H1 (cell line): ENCODE results near the gene AP3D1. TPM values are rescaled to one million over a fixed set of nuclear protein-coding genes. Genes with fewer than 3 reads are reported as not detected.

Source experiments
- CTCF ChIA-PET: fragments of 300-600 bp; sonication (Branson Sonifier 250); formaldehyde crosslinking; loops from one replicate; lab custom pipeline; 2021; ENCODE audit not compliant: partially characterized antibody; lab: Charles Lee
- POLR2A ChIA-PET: fragments of 300-600 bp; sonication (Branson Sonifier 250); formaldehyde crosslinking; loops from one replicate; lab custom pipeline; 2021; ENCODE audit warnings: inconsistent platforms; ENCODE audit not compliant: partially characterized antibody; lab: Charles Lee
- DNase-seq, 2 experiments: peaks; one replicate each; pipeline versions ENCODE4 v3.0.0 to v3.0.0-alpha.2; 2010 to 2022; ENCODE audit warnings: low spot score in 2 of 2, low read depth in 1 of 2, mixed read lengths in 1 of 2
- FAIRE-seq: peaks from 2 replicates; lab custom pipeline; 2011; peaks lifted over from hg19 to GRCh38; lab: Jason Lieb, UNC
- H2AFZ ChIP-seq: 2 replicates; pipeline ENCODE4 v1.8.1; 2012; ENCODE audit warnings: low read length, inconsistent platforms
- H2AK5ac ChIP-seq: 2 replicates; pipeline ENCODE4 v1.6.1; 2013; ENCODE audit warnings: low read depth, low read length
- H2BK120ac ChIP-seq: replicated peaks from 2 replicates; pipeline ENCODE3; 2013; ENCODE audit warnings: low read depth, low read length, inconsistent platforms
- H2BK12ac ChIP-seq: 2 replicates; pipeline ENCODE4 v1.6.1; 2013; ENCODE audit warnings: low read depth, low read length
- H2BK15ac ChIP-seq: 2 replicates; pipeline ENCODE4 v1.6.1; 2013; ENCODE audit warnings: low read length
- H2BK20ac ChIP-seq: 2 replicates; pipeline ENCODE4 v1.6.1; 2013; ENCODE audit warnings: low read length
- H2BK5ac ChIP-seq: 2 replicates; pipeline ENCODE4 v1.6.1; 2013; ENCODE audit warnings: low read depth, low read length
- H3K14ac ChIP-seq: 2 replicates; pipeline ENCODE4 v1.6.1; 2013; ENCODE audit warnings: inconsistent platforms; ENCODE audit not compliant: insufficient read length
- H3K18ac ChIP-seq: 2 replicates; pipeline ENCODE4 v1.6.1; 2013; ENCODE audit warnings: low read length; ENCODE audit errors: extremely low read depth
- H3K23ac ChIP-seq: 2 replicates; pipeline ENCODE4 v1.6.1; 2013; ENCODE audit warnings: inconsistent platforms; ENCODE audit not compliant: insufficient read length
- H3K23me2 ChIP-seq: 2 replicates; pipeline ENCODE4 v1.6.1; 2013; ENCODE audit warnings: low read depth, low read length
- H3K27ac ChIP-seq: 2 replicates; pipeline ENCODE4 v1.6.1; 2011; ENCODE audit warnings: low read depth, low read length, inconsistent platforms
- H3K27me3 ChIP-seq, 4 experiments: replicated peaks in 1 of 4; 1 replicate in 1 of 4; 2 replicates in 3 of 4; pipeline versions ENCODE4 v1.6.1 to v1.8.1; 2011 to 2013; ENCODE audit warnings: low read length in 3 of 4, mild to moderate bottlenecking in 3 of 4, inconsistent platforms in 2 of 4, mixed read lengths in 2 of 4, moderate library complexity in 1 of 4; ENCODE audit not compliant: control insufficient read depth in 3 of 4, insufficient read depth in 3 of 4; ENCODE audit errors: extremely low read depth in 1 of 4
- H3K36me3 ChIP-seq, 4 experiments: 2 replicates each; pipeline versions ENCODE4 v1.6.1 to v1.8.1; 2011 to 2013; ENCODE audit warnings: mild to moderate bottlenecking in 4 of 4, low read length in 3 of 4, moderate library complexity in 2 of 4, control low read depth in 1 of 4, inconsistent platforms in 1 of 4; ENCODE audit not compliant: insufficient read depth in 4 of 4, control insufficient read depth in 2 of 4
- H3K4ac ChIP-seq: replicated peaks from 2 replicates; pipeline ENCODE3; 2013; ENCODE audit warnings: low read length, low read depth, mixed read lengths, inconsistent platforms; ENCODE audit not compliant: insufficient read length
- H3K4me1 ChIP-seq, 4 experiments: replicated peaks in 1 of 4; 1 replicate in 1 of 4; 2 replicates in 3 of 4; pipeline versions ENCODE4 v1.6.1 to v1.8.1; 2011 to 2013; ENCODE audit warnings: low read length in 3 of 4, inconsistent platforms in 2 of 4, mixed read lengths in 1 of 4; ENCODE audit not compliant: insufficient read depth in 4 of 4, control insufficient read depth in 3 of 4
- H3K4me2 ChIP-seq, 2 experiments: 2 replicates each; pipeline versions ENCODE4 v1.6.1 to v1.8.1; 2011 to 2013; ENCODE audit warnings: low read depth in 2 of 2, low read length in 2 of 2, control low read depth in 1 of 2, inconsistent platforms in 1 of 2, mild to moderate bottlenecking in 1 of 2; ENCODE audit not compliant: insufficient read depth in 1 of 2
- H3K4me3 ChIP-seq, 4 experiments: fragments of 200-600, 300-600 bp in 1 of 4; sonication (generic), shearing (Covaris generic), sonication (Bioruptor Twin) in 1 of 4; 2 replicates each; pipeline versions ENCODE4 v1.5.1 to v1.8.1; 2011 to 2016; ENCODE audit warnings: low read length in 4 of 4, low read depth in 3 of 4, control low read depth in 2 of 4, inconsistent platforms in 2 of 4, mild to moderate bottlenecking in 2 of 4, mixed read lengths in 1 of 4, moderate library complexity in 1 of 4; ENCODE audit not compliant: insufficient read depth in 2 of 4; ENCODE audit errors: extremely low read depth in 1 of 4
- H3K56ac ChIP-seq: replicated peaks from 2 replicates; pipeline ENCODE3; 2013; ENCODE audit warnings: low read depth, mild to moderate bottlenecking, mixed read lengths, low read length, inconsistent platforms; ENCODE audit not compliant: insufficient read length
- H3K79me1 ChIP-seq: 2 replicates; pipeline ENCODE4 v1.6.1; 2013; ENCODE audit warnings: low read depth, low read length, control low read depth
- H3K79me2 ChIP-seq, 2 experiments: 2 replicates each; pipeline versions ENCODE4 v1.6.1 to v1.8.1; 2012 to 2013; ENCODE audit warnings: low read length in 2 of 2, mild to moderate bottlenecking in 2 of 2, inconsistent platforms in 1 of 2; ENCODE audit not compliant: insufficient read depth in 2 of 2, control insufficient read depth in 1 of 2
- H3K9ac ChIP-seq, 4 experiments: replicated peaks in 1 of 4; 1 replicate in 1 of 4; 2 replicates in 3 of 4; pipeline versions ENCODE4 v1.6.1 to v1.8.1; 2011 to 2013; ENCODE audit warnings: low read depth in 3 of 4, low read length in 3 of 4, control low read depth in 2 of 4, mild to moderate bottlenecking in 2 of 4, moderate library complexity in 2 of 4, inconsistent platforms in 1 of 4; ENCODE audit errors: extremely low read depth in 1 of 4
- H3K9me3 ChIP-seq, 2 experiments: 2 replicates each; pipeline versions ENCODE4 v1.6.1 to v1.8.1; 2012 to 2013; ENCODE audit warnings: mild to moderate bottlenecking in 2 of 2, moderate library complexity in 2 of 2, control low read depth in 1 of 2, inconsistent platforms in 1 of 2, low read depth in 1 of 2, low read length in 1 of 2, mixed read lengths in 1 of 2; ENCODE audit not compliant: insufficient read depth in 2 of 2
- H4K20me1 ChIP-seq, 2 experiments: replicated peaks in 1 of 2; 2 replicates each; pipeline versions ENCODE3 to v1.8.1; 2011 to 2013; ENCODE audit warnings: inconsistent platforms in 2 of 2, low read length in 2 of 2, mild to moderate bottlenecking in 1 of 2; ENCODE audit not compliant: insufficient read depth in 2 of 2, control insufficient read depth in 1 of 2
- H4K5ac ChIP-seq: 2 replicates; pipeline ENCODE4 v1.6.1; 2013; ENCODE audit warnings: low read length, low read depth, mixed read lengths, inconsistent platforms; ENCODE audit not compliant: insufficient read length
- H4K8ac ChIP-seq: 2 replicates; pipeline ENCODE4 v1.8.0; 2013; ENCODE audit warnings: mild to moderate bottlenecking, moderate library complexity, low read length, inconsistent platforms; ENCODE audit not compliant: insufficient read depth; ENCODE audit errors: extremely low read depth
- H4K91ac ChIP-seq: replicated peaks from 2 replicates; pipeline ENCODE3; 2013; ENCODE audit warnings: low read length, mixed read lengths, inconsistent platforms; ENCODE audit not compliant: insufficient read length
- CBX5 ChIP-seq: fragments of 300-800, 300-1000 bp; sonication (generic); IDR thresholded peaks from 2 replicates; pipeline ENCODE4 v1.7.1; 2016; ENCODE audit warnings: antibody characterized with exemption, low read length, low read depth
- CHD2 ChIP-seq: IDR thresholded peaks from 2 replicates; pipeline ENCODE4 v1.6.1; 2012; ENCODE audit warnings: low read length, improper control_type of control experiment
- CREB1 ChIP-seq: IDR thresholded peaks from 2 replicates; pipeline ENCODE4 v1.6.1; 2012; ENCODE audit warnings: inconsistent platforms
- EZH2 ChIP-seq: fragments of 200-600 bp; sonication (generic); IDR thresholded peaks from 2 replicates; pipeline ENCODE4 v1.7.1; 2012; ENCODE audit warnings: low read depth, mild to moderate bottlenecking, moderate library complexity, low read length, inconsistent platforms; ENCODE audit not compliant: severe bottlenecking
- GTF2F1 ChIP-seq: IDR thresholded peaks from 2 replicates; pipeline ENCODE4 v1.6.1; 2012; ENCODE audit warnings: low read depth, low read length, improper control_type of control experiment, borderline replicate concordance
- HDAC2 ChIP-seq, 2 experiments: fragments of 300-600 bp in 1 of 2; sonication (generic) in 1 of 2; IDR thresholded peaks; 2 replicates each; pipeline ENCODE4 v1.6.1; 2011 to 2012; ENCODE audit warnings: low read depth in 2 of 2, low read length in 2 of 2, mild to moderate bottlenecking in 2 of 2, moderate library complexity in 2 of 2, borderline replicate concordance in 1 of 2, inconsistent platforms in 1 of 2
- POU5F1 ChIP-seq: IDR thresholded peaks from 2 replicates; pipeline ENCODE4 v1.6.1; 2011; ENCODE audit warnings: low read depth, mild to moderate bottlenecking, low read length, moderate library complexity
- RBBP5 ChIP-seq: IDR thresholded peaks from 2 replicates; pipeline ENCODE4 v1.7.1; 2012; ENCODE audit warnings: low read depth, mild to moderate bottlenecking, inconsistent platforms, low read length, moderate library complexity, borderline replicate concordance
- RFX5 ChIP-seq: IDR thresholded peaks from 2 replicates; pipeline ENCODE4 v1.6.1; 2011; ENCODE audit warnings: low read depth, low read length, improper control_type of control experiment, borderline replicate concordance
- RXRA ChIP-seq: IDR thresholded peaks from 2 replicates; pipeline ENCODE4 v1.6.1; 2011; ENCODE audit warnings: low read depth, mild to moderate bottlenecking, low read length, moderate library complexity; ENCODE audit not compliant: insufficient read depth
- SP2 ChIP-seq: IDR thresholded peaks from 2 replicates; pipeline ENCODE4 v1.6.1; 2012; ENCODE audit warnings: mild to moderate bottlenecking, low read length, inconsistent platforms
- WGBS, 2 experiments: shearing (Covaris generic) in 1 of 2; methylation state at CpG; one replicate each; pipeline versions ENCODE4 v1.1.6 to v1.1.7; 2013 to 2015; ENCODE audit warnings: low lambda C conversion rate in 2 of 2, mixed read lengths in 2 of 2, inconsistent platforms in 1 of 2, low coverage in 1 of 2, missing lambda C conversion rate in 1 of 2; ENCODE audit not compliant: insufficient replicate concordance in 2 of 2, insufficient coverage in 1 of 2, insufficient read length in 1 of 2; ENCODE audit errors: extremely low coverage in 1 of 2, missing lambda C conversion rate in 1 of 2; 5-methylcytosine and 5-hydroxymethylcytosine counted together
- polyA plus RNA-seq, 7 experiments: library from polyadenylated mRNA; depleted of rRNA in 3 of 7; stranded (reverse) in 5 of 7; unstranded in 2 of 7; fragments of >200 nt in 5 of 7; fragments of 200-250 nt in 2 of 7; gene quantifications; 1 replicate in 5 of 7; 2 replicates in 1 of 7; 4 replicates in 1 of 7; pipeline versions ENCODE4 v1.2.1 to v1.2.3, GENCODE V29; 2011 to 2013; ENCODE audit warnings: missing spikeins in 2 of 7, mixed read lengths in 2 of 7
- total RNA-seq: library from RNA; stranded (reverse); fragmentation: NEBNext Ultra II Directional; extraction: Animal tissue kit (Norgen Biotek cat#: 25700); gene quantifications from 2 replicates; pipeline ENCODE4 v1.2.1, GENCODE V29; 2021
- TF ChIP-seq, protein P1 (sequence below): IDR thresholded peaks from 2 replicates; pipeline ENCODE4 v1.6.1; 2012; ENCODE audit warnings: inconsistent platforms
- TF ChIP-seq, protein P2 (sequence below): IDR thresholded peaks from 2 replicates; pipeline ENCODE4 v1.6.1; 2012; ENCODE audit warnings: inconsistent platforms

AP3D1 gene
- total and polyA plus RNA-seq, 2 of the 8 experiments (the other 6 are each of a cell fraction or from before 2014, with no cell fraction given): 161 to 174 TPM

DNA sequence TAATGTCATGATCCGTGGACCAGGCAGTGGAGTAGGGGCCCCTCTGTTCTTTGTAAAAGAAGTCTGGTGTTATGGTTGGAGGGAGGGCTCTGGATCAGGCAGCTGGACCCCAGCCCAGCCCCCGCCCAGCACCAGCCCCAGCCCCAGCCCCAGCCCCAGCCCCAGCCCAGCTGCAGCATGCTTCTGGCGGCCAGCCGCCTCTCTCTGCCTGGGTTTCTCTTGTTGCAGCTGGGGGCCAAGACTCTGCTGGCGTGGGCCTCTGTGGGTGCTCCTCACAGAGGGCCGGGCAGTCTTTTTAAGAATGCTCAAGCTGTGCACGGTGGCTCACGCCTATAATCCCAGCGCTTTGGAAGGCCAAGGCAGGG is 30.2 kb upstream of the AP3D1 start:
- Histone ChIP-seq H3K27me3 (no peaks in the 10 kb centered on the region), H4K91ac (no peak overlapping the region), H3K14ac (no peak overlapping the region), H3K4me1 (no peaks in the 10 kb centered on the region; a peak in 1 of 7 replicates), H2BK15ac (no peak overlapping the region), H3K18ac (no peak overlapping the region), H2BK120ac (no peak overlapping the region), H4K20me1 (peaks cover 5 to 28% of the 10 kb centered on the region in 2 experiments), H3K23me2 (no peaks in the 10 kb centered on the region), H3K79me1 (peaks cover 41% of the 10 kb centered on the region), H3K4ac (no peak overlapping the region), H2BK5ac (no peak overlapping the region), H4K8ac (no peak overlapping the region), H3K23ac (no peak overlapping the region), H3K27ac (no peak overlapping the region), H3K4me2 (no peak overlapping the region), H4K5ac (no peak overlapping the region), H3K56ac (no peak overlapping the region), H2AK5ac (no peak overlapping the region), H3K4me3 (no peak overlapping the region), H2BK12ac (no peak overlapping the region), H3K36me3 (peaks cover 3 to 8% (median 4%) of the 10 kb centered on the region in 4 experiments; a peak in 6 of 8 replicates), H3K79me2 (peaks cover 0 to 64% of the 10 kb centered on the region in 2 experiments; a peak in 2 of 4 replicates), H2AFZ (no peak overlapping the region), H2BK20ac (no peak overlapping the region), H3K9ac (no peak overlapping the region), H3K9me3 (no peaks in the 10 kb centered on the region)
- ChIA-PET CTCF (interaction anchor here (0.6 to 5.3 kb wide), 6 partner anchors 11 to 110 kb away, joined by 3 to 32 read pairs (median 3); no protein-coding TSS in a partner anchor), POLR2A (interaction anchor here (0.9 to 1.8 kb wide), 5 partner anchors 13 to 175 kb away, joined by 3 to 5 read pairs (median 4); no protein-coding TSS in a partner anchor)
- DNase-seq (no peak), FAIRE-seq (no peak)
- WGBS, 2 experiments: 99% methylated on average over 8 of the region's 9 CpGs; no CpG with 5 or more reads in 1 of the 2 experiments
- no peak for TF ChIP-seq RBBP5
- TF ChIP-seq RFX5: no peak
- no peak for TF ChIP-seq HDAC2 (IDR thresholded peaks at IDR 0.05; ENCODE audit: borderline replicate concordance in 1 of 2, low read depth in 2 of 2, low read length in 2 of 2)
- TF ChIP-seq RXRA: no peak
- no peak for TF ChIP-seq SP2
- TF ChIP-seq CREB1: no peak
- TF ChIP-seq, protein P1, sequence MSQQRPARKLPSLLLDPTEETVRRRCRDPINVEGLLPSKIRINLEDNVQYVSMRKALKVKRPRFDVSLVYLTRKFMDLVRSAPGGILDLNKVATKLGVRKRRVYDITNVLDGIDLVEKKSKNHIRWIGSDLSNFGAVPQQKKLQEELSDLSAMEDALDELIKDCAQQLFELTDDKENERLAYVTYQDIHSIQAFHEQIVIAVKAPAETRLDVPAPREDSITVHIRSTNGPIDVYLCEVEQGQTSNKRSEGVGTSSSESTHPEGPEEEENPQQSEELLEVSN: no peak
- TF ChIP-seq EZH2: no peak
- no peak for TF ChIP-seq CBX5
- TF ChIP-seq, protein P2, sequence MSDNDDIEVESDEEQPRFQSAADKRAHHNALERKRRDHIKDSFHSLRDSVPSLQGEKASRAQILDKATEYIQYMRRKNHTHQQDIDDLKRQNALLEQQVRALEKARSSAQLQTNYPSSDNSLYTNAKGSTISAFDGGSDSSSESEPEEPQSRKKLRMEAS: no peak
- TF ChIP-seq POU5F1: no peak
- no peak for TF ChIP-seq CHD2
- no peak for TF ChIP-seq GTF2F1
